Esophagus mucosa (tissue), 1 donor: Measurements from ENCODE around the gene TICRR. TPM values are rescaled to one million over a fixed set of nuclear protein-coding genes. Genes with fewer than 3 reads are reported as not detected.
"Not testable (repeated sequence)": the region's sequence is repeated elsewhere in the genome, so short reads cannot be mapped to it uniquely, and the experiment has no call there.

Source experiments
- ATAC-seq: fragments of 200-7000 bp; cut with Tn5 transposase; one replicate; pipeline ENCODE4 v1.9.1; 2020
- total RNA-seq: library from RNA; stranded (reverse); gene quantifications from one replicate; pipeline ENCODE4 v1.2.4, GENCODE V29; 2023
- donor health status: DM: yes; HTN: yes; CAD: no.

The TICRR gene
- total RNA-seq, 1 donor from 2014 or later: 17.0 TPM

DNA sequence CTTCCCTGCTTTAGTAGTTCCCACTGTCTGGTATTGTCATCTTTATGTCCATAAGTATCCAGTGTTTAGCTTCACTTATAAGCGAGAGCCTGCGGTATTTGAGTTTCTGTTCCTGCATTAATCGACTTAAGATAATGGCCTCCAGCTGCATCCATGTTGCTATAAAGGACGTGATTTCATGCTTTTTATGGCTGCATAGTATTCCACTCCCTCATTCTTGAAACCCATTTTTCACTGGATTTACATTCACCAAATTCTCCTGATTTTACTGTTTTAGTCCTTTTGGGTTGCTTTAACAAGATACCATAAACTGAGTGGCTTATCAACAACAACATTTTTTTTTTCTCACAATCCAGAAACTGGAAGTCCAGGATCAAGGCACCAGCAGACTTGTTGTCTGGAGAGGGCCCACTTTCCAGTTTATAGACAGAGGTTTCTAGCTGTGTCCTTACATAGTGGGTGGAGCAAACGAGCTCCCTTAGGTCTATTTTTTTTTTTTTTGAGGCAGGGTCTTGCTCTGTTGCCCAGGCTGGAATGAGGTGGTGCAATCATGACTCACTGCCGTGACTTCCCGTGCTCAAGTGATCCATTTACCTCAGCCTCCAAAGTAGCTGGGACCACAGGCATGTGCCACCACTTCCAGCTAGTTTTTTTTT is 6.1 kb upstream of the TICRR start:
- ATAC-seq: no peak

DNA sequence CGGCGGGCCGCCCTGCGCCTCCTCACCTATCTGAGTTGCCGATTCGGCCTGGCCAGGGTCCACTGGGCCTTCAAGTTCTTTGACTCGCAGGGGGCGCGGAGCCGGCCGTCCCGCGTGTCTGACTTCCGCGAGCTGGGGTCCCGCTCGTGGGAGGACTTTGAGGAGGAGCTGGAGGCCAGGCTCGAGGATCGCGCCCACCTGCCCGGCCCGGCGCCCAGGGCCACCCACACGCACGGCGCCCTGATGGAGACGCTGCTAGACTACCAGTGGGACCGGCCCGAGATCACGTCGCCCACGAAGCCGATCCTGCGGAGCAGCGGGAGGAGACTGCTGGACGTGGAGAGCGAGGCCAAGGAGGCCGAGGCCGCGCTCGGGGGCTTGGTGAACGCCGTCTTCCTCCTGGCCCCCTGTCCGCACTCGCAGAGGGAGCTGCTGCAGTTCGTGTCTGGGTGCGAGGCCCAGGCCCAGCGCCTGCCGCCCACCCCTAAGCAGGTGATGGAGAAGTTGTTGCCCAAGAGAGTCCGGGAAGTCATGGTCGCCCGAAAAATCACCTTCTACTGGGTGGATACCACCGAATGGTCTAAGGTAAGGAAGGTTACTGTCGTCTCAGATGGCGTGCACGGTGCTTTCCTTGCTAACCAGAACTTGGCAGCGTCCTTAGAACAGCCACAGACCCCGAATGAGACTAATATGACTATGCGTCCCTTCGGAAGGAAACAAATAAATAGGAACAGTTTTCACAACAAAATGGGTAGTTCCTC is 567 bp downstream of the TICRR start:
- ATAC-seq: peak; percentile 31

DNA sequence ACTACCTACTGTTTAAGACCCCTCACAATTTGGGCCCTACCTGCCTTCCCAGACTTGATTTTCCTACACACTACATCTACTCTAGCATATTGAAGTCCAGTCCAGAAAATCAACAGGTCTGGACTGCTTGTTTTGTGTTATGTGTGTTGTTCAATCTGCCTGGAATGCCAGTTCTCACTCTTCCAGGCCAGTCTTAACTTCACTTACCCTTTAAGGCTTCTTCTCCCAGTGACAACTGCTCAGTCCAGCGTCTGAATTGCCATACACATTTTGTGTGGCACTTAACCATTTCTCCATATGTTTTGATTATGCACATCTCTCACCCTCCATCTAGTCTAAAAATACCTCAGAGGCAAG is 1.1 kb downstream of the TICRR start:
- ATAC-seq: no peak

- ATAC-seq: no peak
Observed at GRCh38 chr15:89577776-89578115, 2.5 kb downstream of the TICRR start.

- no peak for ATAC-seq
Observed at GRCh38 chr15:89578146-89578545, 2.9 kb downstream of the TICRR start.

DNA sequence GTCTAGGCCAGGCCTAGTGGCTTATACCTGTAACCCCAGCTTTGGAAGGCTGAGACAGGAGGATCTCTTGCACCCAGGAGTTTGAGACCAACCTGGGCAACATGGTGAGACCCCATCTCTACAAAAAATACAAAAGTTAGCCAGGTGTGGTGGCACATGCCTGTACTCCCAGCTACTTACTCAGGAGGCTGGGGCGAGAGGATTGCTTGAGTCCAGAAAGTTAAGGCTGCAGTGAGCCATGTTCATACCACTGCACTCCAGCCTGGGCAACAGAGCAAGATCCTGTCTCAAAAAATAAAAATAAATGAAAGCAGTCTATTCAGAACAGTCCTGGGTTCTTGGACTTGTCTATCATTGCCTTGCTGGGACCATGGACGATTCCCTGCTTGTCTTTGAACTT is 5.5 kb downstream of the TICRR start:
- ATAC-seq: not testable (repeated sequence)

DNA sequence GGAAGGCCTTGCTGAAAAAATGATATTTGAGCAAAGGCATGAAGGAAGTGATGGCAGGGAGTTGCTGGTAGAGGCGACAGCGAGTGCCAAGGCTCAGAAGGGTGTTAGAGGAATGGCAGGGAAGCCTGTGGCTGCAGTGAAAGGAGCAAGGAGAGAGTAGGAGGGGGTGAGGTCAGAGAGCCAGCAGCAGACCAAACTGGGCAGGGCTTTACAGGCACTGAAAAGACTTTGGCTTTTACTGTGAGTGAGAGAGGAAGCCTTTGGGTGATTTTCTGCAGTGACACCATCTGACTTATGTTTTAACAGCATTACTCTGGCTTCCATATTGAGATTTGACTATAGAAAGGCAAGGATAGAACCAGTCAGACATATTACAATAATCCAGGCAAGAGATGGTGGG is 11.4 kb downstream of the TICRR start:
- ATAC-seq: no peak

GRCh38 chr15:89587955-89588354 is 12.7 kb downstream of the TICRR start:
- peak; percentile 8 for ATAC-seq

DNA sequence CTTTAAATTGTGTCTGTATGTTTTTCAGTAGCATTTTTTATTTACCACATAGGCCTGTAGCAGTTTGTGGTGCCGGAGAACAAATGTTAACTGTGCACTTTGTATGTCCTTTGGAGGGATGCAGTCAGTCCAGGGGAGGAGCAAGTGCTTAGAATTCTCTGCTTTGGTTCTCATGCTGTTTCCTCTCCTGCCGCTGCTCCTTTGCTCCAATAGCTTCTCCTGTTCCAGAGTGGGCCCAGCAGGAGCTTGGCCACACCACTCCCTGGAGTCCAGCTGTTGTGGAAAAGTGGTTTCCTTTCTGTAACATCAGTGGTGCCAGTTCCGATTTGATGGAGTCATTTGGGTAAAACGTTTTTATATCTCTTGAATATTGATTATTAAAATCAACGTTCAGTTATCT is 16.6 kb downstream of the TICRR start:
- ATAC-seq: no peak

GRCh38 chr15:89593018-89593417 is 17.7 kb downstream of the TICRR start:
- ATAC-seq: no peak

DNA sequence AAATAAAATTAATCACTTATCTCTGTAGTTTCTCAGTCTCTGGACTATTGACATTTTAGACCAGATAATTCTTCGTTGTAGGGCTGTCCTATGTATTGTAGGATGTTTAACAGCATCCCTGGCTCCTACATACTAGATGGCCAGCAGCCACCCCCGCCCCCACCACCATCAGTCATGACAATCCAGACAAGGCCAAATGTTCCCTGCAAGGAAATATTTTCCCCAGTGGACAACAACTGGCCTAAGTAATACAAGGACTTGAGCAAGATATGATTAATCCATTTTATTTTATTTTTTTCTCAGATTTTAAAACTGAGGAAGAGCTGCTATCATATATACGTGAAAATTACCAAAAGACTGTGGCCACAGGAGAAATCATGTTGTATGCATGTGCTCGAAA is 23.8 kb downstream of the TICRR start:
- no peak for ATAC-seq

GRCh38 chr15:89611317-89611716 is 36.0 kb downstream of the TICRR start:
- ATAC-seq: no peak

DNA sequence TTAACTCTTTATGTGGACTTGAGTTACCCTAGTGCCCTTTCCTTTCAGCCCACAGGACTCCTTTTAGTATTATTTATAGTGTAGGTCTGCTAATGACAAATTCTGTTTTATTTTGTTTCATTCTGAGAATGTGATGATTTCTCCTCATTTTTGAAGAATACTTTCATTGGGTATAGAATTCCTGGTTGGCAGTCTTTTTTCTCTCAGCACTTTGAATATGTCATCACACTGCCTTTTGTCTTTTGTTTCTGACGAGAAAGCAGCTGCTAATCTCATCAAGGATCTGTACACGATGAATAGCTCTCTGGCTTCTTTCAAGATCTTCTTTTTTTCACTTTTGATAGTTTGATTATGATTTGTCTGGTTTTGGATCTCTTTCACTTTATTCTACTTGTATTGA is 37.8 kb downstream of the TICRR start:
- ATAC-seq: no peak

- no peak for ATAC-seq
Observed at GRCh38 chr15:89614164-89614563, 38.9 kb downstream of the TICRR start.

DNA sequence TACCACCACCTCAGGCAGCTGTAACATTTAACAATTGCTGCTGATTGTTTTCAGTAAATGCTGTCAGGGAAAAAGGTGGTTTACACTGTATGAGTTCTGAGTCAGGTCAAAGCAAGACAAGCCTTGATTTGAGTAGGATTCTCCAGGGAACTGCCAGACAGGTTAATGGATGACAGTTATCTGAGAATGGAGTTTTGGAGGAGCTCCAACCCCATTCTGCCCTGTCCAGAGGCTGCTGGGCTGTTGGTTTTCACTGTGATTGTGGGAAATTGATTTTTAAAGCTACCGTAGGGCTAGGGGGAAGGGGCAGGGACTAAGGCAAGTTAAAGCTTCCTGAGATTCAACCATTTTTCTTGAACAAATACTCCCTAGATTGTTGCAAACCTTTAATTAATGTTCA is 39.9 kb downstream of the TICRR start:
- ATAC-seq: peak; percentile 48

GRCh38 chr15:89616228-89616627 is 41.0 kb downstream of the TICRR start:
- ATAC-seq: peak; percentile 82

DNA sequence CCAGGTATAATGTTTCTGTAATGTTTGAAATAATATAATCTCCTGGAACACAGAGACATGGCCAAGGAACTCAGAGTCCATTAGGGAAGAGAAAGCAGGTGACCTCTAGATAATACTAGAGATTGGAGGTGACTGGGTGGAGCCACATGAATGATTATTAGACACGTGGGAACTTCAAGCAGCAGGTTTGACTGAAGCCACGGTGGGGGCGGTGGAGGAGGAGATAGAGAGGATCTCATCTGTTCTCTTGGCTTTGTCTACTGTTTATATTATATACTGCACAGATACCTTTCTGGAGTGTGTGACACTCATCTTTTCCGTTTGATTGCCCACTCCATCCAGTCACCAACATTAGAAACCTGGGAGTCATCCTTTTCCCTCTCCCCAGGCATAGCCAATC is 46.3 kb downstream of the TICRR start:
- no peak for ATAC-seq

- no peak for ATAC-seq
Observed at GRCh38 chr15:89623165-89623564, 47.9 kb downstream of the TICRR start.

- ATAC-seq: no peak
Observed at GRCh38 chr15:89625716-89626115, 50.4 kb downstream of the TICRR start.

- ATAC-seq: no peak
Observed at GRCh38 chr15:89627256-89627970, 52.1 kb downstream of the TICRR start.

DNA sequence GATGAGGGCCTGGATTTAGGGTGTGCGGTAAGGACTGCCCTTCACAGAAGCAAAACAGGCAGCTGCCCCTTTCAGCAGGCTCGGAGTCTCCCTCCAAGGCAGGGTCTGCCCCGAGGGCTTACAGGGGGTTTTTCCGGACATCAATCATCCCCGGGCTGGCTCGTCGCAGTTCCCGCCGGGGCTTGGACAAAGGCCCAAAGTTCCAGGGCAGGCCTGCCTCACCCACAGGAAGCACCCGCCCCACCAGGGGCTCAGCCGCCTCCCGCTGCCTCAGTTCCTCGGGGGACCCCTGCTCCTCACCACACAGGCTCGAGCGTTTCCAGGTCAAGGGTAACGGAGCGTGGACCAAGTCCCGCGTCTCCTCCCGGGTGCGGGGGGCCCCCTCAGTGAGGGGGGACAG is 53.0 kb downstream of the TICRR start:
- no peak for ATAC-seq

DNA sequence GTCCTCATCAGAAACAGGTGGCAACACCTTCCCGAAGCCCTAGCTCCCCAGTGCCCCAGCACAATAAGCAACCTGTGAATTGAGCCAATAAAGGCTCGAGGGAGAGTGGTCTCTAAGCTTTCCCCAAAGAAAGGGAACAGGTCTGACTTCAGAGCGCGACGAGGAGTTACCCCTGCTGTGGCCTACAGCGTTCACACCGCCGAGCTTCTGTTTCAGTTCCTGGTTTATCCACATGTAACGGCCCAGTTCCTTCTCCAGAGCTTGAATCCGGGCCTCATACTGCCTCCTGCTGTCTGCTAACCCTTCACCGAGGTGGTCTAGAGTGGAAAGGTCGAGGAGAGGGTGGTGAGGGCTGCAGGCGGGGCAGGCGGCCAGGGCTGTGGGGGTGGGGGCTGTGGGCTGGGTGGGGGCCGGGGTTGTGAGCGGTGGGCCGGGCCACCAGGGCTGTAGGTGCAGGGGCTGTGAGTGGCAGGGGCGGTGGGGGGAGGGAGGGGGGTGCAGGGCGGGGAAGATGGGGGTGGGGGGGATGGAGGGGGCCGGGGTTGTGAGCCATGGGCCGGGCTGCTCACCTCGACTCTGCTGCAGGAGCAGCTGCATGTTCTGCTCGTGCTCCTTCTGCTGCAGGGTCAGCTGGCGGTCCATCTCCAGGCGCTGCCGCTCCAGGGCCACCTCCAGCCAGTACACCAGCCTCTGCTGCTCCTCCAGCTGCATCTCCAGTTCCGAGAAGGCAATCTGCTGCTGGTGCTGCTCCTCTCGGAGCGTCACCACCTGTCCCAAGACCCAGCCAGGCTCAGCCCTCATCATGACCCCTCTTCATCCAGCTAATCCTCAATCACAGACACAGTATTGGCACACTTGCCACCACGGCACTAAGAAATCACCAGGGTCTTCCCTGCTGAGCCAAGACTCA is 53.8 kb downstream of the TICRR start:
- no peak for ATAC-seq

DNA sequence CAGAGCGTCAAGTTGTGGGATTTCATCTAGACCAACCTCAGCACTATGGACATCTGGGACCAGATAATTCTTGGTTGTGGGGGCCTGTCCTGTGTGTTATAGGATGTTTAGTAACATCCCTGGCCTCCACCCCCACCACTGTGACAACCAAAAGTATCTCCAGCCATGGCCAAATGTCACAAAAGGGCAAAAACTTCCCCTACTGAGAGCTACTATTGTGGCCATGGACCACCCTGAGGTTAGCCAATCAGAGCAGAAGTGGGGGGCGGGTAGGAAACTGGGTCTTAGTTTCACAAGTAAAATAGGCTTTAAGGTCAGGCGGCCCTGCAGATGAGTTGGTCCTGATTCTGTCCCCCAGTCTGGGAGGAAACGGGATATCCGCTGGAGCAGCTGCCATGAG is 54.6 kb downstream of the TICRR start:
- no peak for ATAC-seq
